Keratinocyte (primary cell): Measurements from ENCODE around the gene IGF2BP2. TPM values are rescaled to one million over a fixed set of nuclear protein-coding genes. Genes with fewer than 3 reads are reported as not detected.

Experiments used
- DNase-seq: peaks from one replicate; pipeline ENCODE4 v3.0.0-alpha.2; 2011; ENCODE audit warnings: low read depth, missing footprints, low spot score
- FAIRE-seq: peaks from 2 replicates; lab custom pipeline; 2011; peaks lifted over from hg19 to GRCh38; lab: Jason Lieb, UNC
- H2AFZ ChIP-seq: 2 replicates; pipeline ENCODE4 v1.6.0; 2012; ENCODE audit warnings: low read length, control low read depth, inconsistent platforms; ENCODE audit not compliant: control insufficient read depth
- H3K27ac ChIP-seq: 2 replicates; pipeline ENCODE4 v1.5.1; 2011; ENCODE audit warnings: low read length; ENCODE audit not compliant: control insufficient read depth, insufficient read depth
- H3K27me3 ChIP-seq: 3 replicates; pipeline ENCODE4 v1.6.0; 2011; ENCODE audit warnings: low read length; ENCODE audit not compliant: control insufficient read depth, insufficient read depth; ENCODE audit errors: extremely low read depth
- H3K36me3 ChIP-seq, 2 experiments: 2 replicates in 1 of 2; 3 replicates in 1 of 2; pipeline ENCODE4 v1.5.1; 2011; ENCODE audit warnings: low read length in 2 of 2, mild to moderate bottlenecking in 1 of 2; ENCODE audit not compliant: control insufficient read depth in 2 of 2, insufficient read depth in 2 of 2; ENCODE audit errors: extremely low read depth in 1 of 2
- H3K4me1 ChIP-seq: 3 replicates; pipeline ENCODE4 v1.5.1; 2011; ENCODE audit warnings: low read length; ENCODE audit not compliant: control insufficient read depth, insufficient read depth; ENCODE audit errors: extremely low read depth
- H3K4me2 ChIP-seq: 3 replicates; pipeline ENCODE4 v1.6.0; 2011; ENCODE audit warnings: low read depth, low read length; ENCODE audit not compliant: control insufficient read depth, insufficient read depth; ENCODE audit errors: extremely low read depth
- H3K4me3 ChIP-seq, 3 experiments: fragments of 200-600 bp in 1 of 3; sonication (generic) in 1 of 3; 2 replicates in 2 of 3; 3 replicates in 1 of 3; pipeline ENCODE4 v1.5.1; 2011 to 2016; ENCODE audit warnings: low read length in 3 of 3, mild to moderate bottlenecking in 3 of 3, control low read depth in 2 of 3, inconsistent platforms in 1 of 3, low read depth in 1 of 3, mixed read lengths in 1 of 3, mixed run types in 1 of 3, moderate library complexity in 1 of 3; ENCODE audit not compliant: control insufficient read depth in 2 of 3, insufficient read depth in 2 of 3; ENCODE audit errors: extremely low read depth in 1 of 3
- H3K79me2 ChIP-seq: 2 replicates; pipeline ENCODE4 v1.6.0; 2012; ENCODE audit warnings: low read length; ENCODE audit not compliant: control insufficient read depth, insufficient read depth
- H3K9ac ChIP-seq: 3 replicates; pipeline ENCODE4 v1.6.0; 2011; ENCODE audit warnings: low read length; ENCODE audit not compliant: control insufficient read depth, insufficient read depth; ENCODE audit errors: extremely low read depth
- H3K9me1 ChIP-seq: 3 replicates; pipeline ENCODE4 v1.6.0; 2011; ENCODE audit warnings: low read length; ENCODE audit not compliant: control insufficient read depth, insufficient read depth; ENCODE audit errors: extremely low read depth
- H3K9me3 ChIP-seq: 2 replicates; pipeline ENCODE4 v1.5.1; 2012; ENCODE audit warnings: low read depth, low read length; ENCODE audit not compliant: control insufficient read depth
- H4K20me1 ChIP-seq: 3 replicates; pipeline ENCODE4 v1.6.0; 2011; ENCODE audit warnings: low read length; ENCODE audit not compliant: control insufficient read depth, insufficient read depth; ENCODE audit errors: extremely low read depth
- CTCF ChIP-seq, 3 experiments: IDR thresholded peaks in 1 of 3; conservative IDR thresholded peaks in 1 of 3; optimal IDR thresholded peaks in 1 of 3; 2 replicates in 2 of 3; 3 replicates in 1 of 3; pipeline versions ENCODE3 to v1.5.1; 2011; ENCODE audit warnings: low read length in 3 of 3, mild to moderate bottlenecking in 3 of 3, moderate library complexity in 2 of 3, control low read depth in 1 of 3, inconsistent platforms in 1 of 3; ENCODE audit not compliant: insufficient read depth in 2 of 3; ENCODE audit errors: extremely low read depth in 1 of 3
- EZH2 ChIP-seq: IDR thresholded peaks from one replicate; pipeline ENCODE4 v1.6.1; 2012; ENCODE audit warnings: inconsistent platforms, mild to moderate bottlenecking, low read length, moderate library complexity
- dilution Hi-C: fragments of 300-500 bp; cut with MboI; formaldehyde crosslinking; loops from one replicate; pipeline ENCODE4 v1.7.0; 2020; ENCODE audit warnings: low sequenced_read_pairs; ENCODE audit not compliant: extremely low pct_ligation_motif_present
- polyA plus RNA-seq, 5 experiments: library from polyadenylated mRNA; depleted of rRNA in 3 of 5; stranded (reverse) in 3 of 5; stranded (forward) in 1 of 5; unstranded in 1 of 5; fragments of >200 nt; gene quantifications; 1 replicate in 1 of 5; 2 replicates in 3 of 5; 3 replicates in 1 of 5; pipeline versions ENCODE4 v1.2.1 to v1.2.3, GENCODE V29; 2011 to 2012; ENCODE audit warnings: missing spikeins in 2 of 5, low read depth in 1 of 5, low replicate concordance in 1 of 5

The IGF2BP2 gene
- polyA plus RNA-seq, 1 donor (not counting 4 experiments of a cell fraction or from before 2014, with no cell fraction given): 21.2 TPM

GRCh38 chr3:185825639-185826481 is 1.0 kb upstream of the IGF2BP2 start:
- H3K4me2 ChIP-seq: peak overlapping the region; percentile 86
- peaks cover 6% of the 10 kb centered on the region for H3K4me1 ChIP-seq
- TF ChIP-seq EZH2 (no peak), CTCF (optimal IDR thresholded peaks at IDR 0.05 in 1 of 3, IDR thresholded peaks at IDR 0.05 in 1 of 3, conservative IDR thresholded peaks at IDR 0.05 in 1 of 3; ENCODE audit: extremely low read depth in 1 of 3, insufficient read depth in 2 of 3, low read length in 3 of 3) (no peak)
- peak overlapping the region; percentile 68 for H3K27ac ChIP-seq
- H3K9ac ChIP-seq: peak overlapping the region; percentile 81
- H3K9me3 ChIP-seq: no peaks in the 10 kb centered on the region
- H2AFZ ChIP-seq: peak overlapping the region; percentile 52
- H3K4me3 ChIP-seq: peak overlapping the region; percentile 80 to 86 (median 84)
- DNase-seq (no peak), FAIRE-seq (peak; percentile 23)
- no peaks in the 10 kb centered on the region for H3K27me3 ChIP-seq
- H3K79me2 ChIP-seq: peaks cover 59% of the 10 kb centered on the region
- no peaks in the 10 kb centered on the region for H3K9me1 ChIP-seq
- no peaks in the 10 kb centered on the region for H4K20me1 ChIP-seq
- H3K36me3 ChIP-seq: peaks cover 5 to 7% of the 10 kb centered on the region in 2 experiments
- dilution Hi-C loops: no loop called here

DNA sequence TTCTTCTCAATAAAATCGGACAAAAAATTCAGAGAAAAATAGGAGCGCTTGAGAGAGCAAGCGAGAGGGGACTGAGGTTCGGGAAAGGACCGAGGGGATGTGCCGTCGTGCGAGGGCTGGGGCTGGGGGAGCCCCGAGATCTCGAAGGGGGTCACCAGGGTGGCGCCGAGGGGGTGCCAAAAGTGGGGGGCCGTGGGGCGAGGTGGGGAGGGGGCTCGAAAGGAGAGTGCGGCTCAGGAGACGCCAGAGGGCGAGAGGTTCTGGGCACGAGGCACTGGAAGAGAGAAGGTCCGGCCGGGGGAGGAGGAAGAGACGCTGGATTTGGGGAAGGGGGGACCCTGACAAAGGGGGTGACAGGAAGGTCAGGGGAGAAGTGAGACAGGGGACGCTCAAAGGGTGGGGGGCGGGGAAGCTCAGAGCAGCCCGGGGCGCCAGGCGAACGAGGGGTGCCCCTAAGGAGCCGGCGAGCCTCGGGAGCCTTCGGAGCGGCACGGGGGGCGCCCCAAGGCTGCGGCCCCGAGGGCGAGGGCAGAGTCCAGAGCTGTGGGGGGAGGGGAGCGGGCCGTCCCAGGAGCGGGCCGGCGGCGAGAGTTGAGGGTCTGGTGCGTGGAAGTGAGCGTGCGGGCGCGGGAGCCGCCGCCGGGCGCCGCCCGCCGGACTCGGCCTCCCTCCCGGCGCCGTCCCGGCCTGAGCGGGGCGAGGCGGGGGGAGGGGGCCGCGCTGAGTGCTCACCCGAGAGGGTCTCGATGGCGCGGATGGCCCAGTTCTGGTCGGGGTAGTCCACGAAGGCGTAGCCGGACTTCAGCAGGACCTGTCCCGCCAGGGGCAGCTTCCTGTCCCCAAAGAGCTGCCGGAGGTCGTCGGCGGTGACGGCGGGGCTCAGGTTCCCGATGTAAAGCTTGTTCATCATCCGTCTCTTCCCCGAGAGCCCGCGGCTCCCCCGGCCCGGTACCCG is 514 bp downstream of the IGF2BP2 start:
- Histone ChIP-seq H3K36me3 (peaks cover 3 to 7% of the 10 kb centered on the region in 2 experiments), H3K9me3 (no peaks in the 10 kb centered on the region), H3K4me2 (peak overlapping the region; percentile 6), H3K4me1 (peaks cover 6% of the 10 kb centered on the region), H3K4me3 (peak overlapping the region; percentile 75 to 96 (median 84)), H3K9ac (peak overlapping the region; percentile 94), H3K79me2 (peaks cover 74% of the 10 kb centered on the region), H2AFZ (no peak overlapping the region), H3K9me1 (no peaks in the 10 kb centered on the region), H4K20me1 (no peaks in the 10 kb centered on the region), H3K27me3 (no peaks in the 10 kb centered on the region), H3K27ac (peak overlapping the region; percentile 72)
- dilution Hi-C loops: loop anchor here (5.0 kb wide), 1 partner anchor 77 kb away; no protein-coding TSS in a partner anchor
- FAIRE-seq (no peak), DNase-seq (no peak)
- no peak for TF ChIP-seq CTCF (optimal IDR thresholded peaks at IDR 0.05 in 1 of 3, IDR thresholded peaks at IDR 0.05 in 1 of 3, conservative IDR thresholded peaks at IDR 0.05 in 1 of 3; ENCODE audit: extremely low read depth in 1 of 3, insufficient read depth in 2 of 3, low read length in 3 of 3)
- no peak for TF ChIP-seq EZH2
